HepG2 (cell line): ENCODE data around the gene CYB561. TPM values are rescaled to one million over a fixed set of nuclear protein-coding genes. Genes with fewer than 3 reads are reported as not detected.
A peak's percentile ranks its signal among the peaks of the same experiment; 100 is the strongest.

Experiments used
- ATAC-seq: fragments of 200-7000 bp; cut with Tn5 transposase; 3 replicates; pipeline ENCODE4 v1.9.1; 2020; ENCODE audit warnings: mild to moderate bottlenecking, moderate library complexity
- BruUV-seq: library from RNA; stranded (reverse); fragments of 400-500 nt; replicated peaks from 2 replicates; lab custom pipeline; 2021; lab: Mats Ljungman, UMichigan
- CTCF ChIA-PET: fragments of 300-600 bp; formaldehyde crosslinking; extraction: SDS; loops from one replicate; lab custom pipeline; 2021; ENCODE audit warnings: low total read pairs, inconsistent platforms, low intra/inter-chr PET ratio; lab: Yijun Ruan, JAX
- POLR2A ChIA-PET: fragments of 350-600 bp; sonication (Branson Sonifier 250); formaldehyde crosslinking; loops from one replicate; lab custom pipeline; 2020; ENCODE audit warnings: antibody characterized with exemption, inconsistent platforms; lab: Yijun Ruan, JAX
- DNase-seq: peaks from one replicate; pipeline ENCODE4 v3.0.0-alpha.2; 2015; ENCODE audit warnings: low spot score
- FAIRE-seq: peaks from 3 replicates; lab custom pipeline; 2011; peaks lifted over from hg19 to GRCh38; lab: Jason Lieb, UNC
- H2AFZ ChIP-seq: one replicate; pipeline ENCODE4 v1.6.1; 2011; ENCODE audit warnings: low read length, inconsistent platforms
- H3K27ac ChIP-seq: fragments of 300-600 bp; 3 replicates; pipeline ENCODE4 v1.8.0; 2011; ENCODE audit warnings: mixed run types, mild to moderate bottlenecking, mixed read lengths, low read length, inconsistent platforms; ENCODE audit not compliant: insufficient read depth; ENCODE audit errors: extremely low read length
- H3K27me3 ChIP-seq, 2 experiments: fragments of 200-600 bp in 1 of 2; 2 replicates in 1 of 2; 3 replicates in 1 of 2; pipeline versions ENCODE4 v1.6.0 to v1.8.0; 2011; ENCODE audit warnings: low read length in 2 of 2, mild to moderate bottlenecking in 2 of 2, moderate library complexity in 2 of 2, inconsistent platforms in 1 of 2; ENCODE audit not compliant: insufficient read depth in 2 of 2, control insufficient read depth in 1 of 2
- H3K36me3 ChIP-seq, 2 experiments: fragments of 200-600 bp in 1 of 2; replicated peaks in 1 of 2; 2 replicates in 1 of 2; 3 replicates in 1 of 2; pipeline versions ENCODE4 v1.5.1 to v1.8.0; 2011; ENCODE audit warnings: low read length in 2 of 2, inconsistent platforms in 1 of 2; ENCODE audit not compliant: insufficient read depth in 2 of 2, control insufficient read depth in 1 of 2
- H3K4me1 ChIP-seq: 2 replicates; pipeline ENCODE4 v1.5.1; 2012; ENCODE audit warnings: low read length, inconsistent platforms; ENCODE audit not compliant: insufficient read depth
- H3K4me2 ChIP-seq: 2 replicates; pipeline ENCODE4 v1.6.0; 2011; ENCODE audit warnings: low read depth, low read length, inconsistent platforms
- H3K4me3 ChIP-seq, 3 experiments: fragments of 200-600 bp in 1 of 3; sonication (generic), shearing (Covaris generic) in 1 of 3; replicated peaks in 1 of 3; 2 replicates each; pipeline ENCODE4 v1.5.1; 2011 to 2016; ENCODE audit warnings: low read length in 3 of 3, inconsistent platforms in 2 of 3, low read depth in 2 of 3, mild to moderate bottlenecking in 2 of 3, control low read depth in 1 of 3, mixed read lengths in 1 of 3; ENCODE audit not compliant: insufficient read depth in 1 of 3
- H3K79me2 ChIP-seq: one replicate; pipeline ENCODE4 v1.6.1; 2011; ENCODE audit warnings: low read length, inconsistent platforms; ENCODE audit not compliant: insufficient read depth
- H3K9ac ChIP-seq: 2 replicates; pipeline ENCODE4 v1.6.0; 2011; ENCODE audit warnings: mild to moderate bottlenecking, low read depth, low read length, inconsistent platforms; ENCODE audit not compliant: insufficient read depth
- H3K9me3 ChIP-seq: 2 replicates; pipeline ENCODE4 v1.5.1; 2012; ENCODE audit warnings: mild to moderate bottlenecking, low read length
- H4K20me1 ChIP-seq: 2 replicates; pipeline ENCODE4 v1.6.0; 2011; ENCODE audit warnings: inconsistent platforms, mild to moderate bottlenecking, low read length, moderate library complexity; ENCODE audit not compliant: insufficient read depth
- CTCF ChIP-seq: sonication (generic); formaldehyde crosslinking; IDR thresholded peaks from 2 replicates; pipeline ENCODE4 v1.5.0; 2020; ENCODE audit warnings: mild to moderate bottlenecking, missing genetic modification reagents, moderate library complexity
- FOXP1 ChIP-seq, 2 experiments: fragments of 450-650 bp in 1 of 2; IDR thresholded peaks; 2 replicates each; pipeline ENCODE4 v1.6.1; 2017 to 2018; ENCODE audit warnings: antibody characterized with exemption in 1 of 2
- KDM5B ChIP-seq: sonication (generic); formaldehyde crosslinking; IDR thresholded peaks from 2 replicates; pipeline ENCODE4 v1.4.0; 2020; ENCODE audit warnings: missing genetic modification reagents, mild to moderate bottlenecking, borderline replicate concordance
- MLLT10 ChIP-seq: sonication (generic); formaldehyde crosslinking; IDR thresholded peaks from 2 replicates; pipeline ENCODE4 v1.4.0; 2020; ENCODE audit warnings: missing genetic modification reagents
- POLR2G ChIP-seq: fragments of 200-400 bp; formaldehyde crosslinking; IDR thresholded peaks from 2 replicates; pipeline ENCODE4 v1.6.1; 2018; ENCODE audit warnings: mild to moderate bottlenecking, low read depth, low read length, moderate library complexity
- SPEN ChIP-seq: sonication (generic); formaldehyde crosslinking; IDR thresholded peaks from 2 replicates; pipeline ENCODE4 v1.5.1; 2020; ENCODE audit warnings: low read depth, mild to moderate bottlenecking, missing genetic modification reagents
- TCF12 ChIP-seq, 2 experiments: fragments of 450-650 bp in 1 of 2; sonication (generic) in 1 of 2; formaldehyde crosslinking in 1 of 2; IDR thresholded peaks; 2 replicates each; pipeline versions ENCODE4 v1.6.1 to v1.8.0; 2017 to 2022; ENCODE audit warnings: antibody characterized with exemption in 1 of 2, mild to moderate bottlenecking in 1 of 2, missing genetic modification reagents in 1 of 2, moderate library complexity in 1 of 2
- TCF7 ChIP-seq: sonication (generic); IDR thresholded peaks from 2 replicates; pipeline ENCODE4 v1.6.1; 2016; ENCODE audit warnings: antibody characterized with exemption, low read depth
- THRA ChIP-seq: sonication (generic); formaldehyde crosslinking; IDR thresholded peaks from 2 replicates; pipeline ENCODE4 v1.4.0; 2020; ENCODE audit warnings: missing genetic modification reagents, borderline replicate concordance
- WGBS: methylation state at CpG from one replicate; pipeline ENCODE4 v1.1.6; 2017; ENCODE audit warnings: low lambda C conversion rate; 5-methylcytosine and 5-hydroxymethylcytosine counted together
- in situ Hi-C: cut with HindIII; loops from 2 replicates; pipeline ENCODE4 v1.10.0; 2017; ENCODE audit warnings: low pct_unique_long_range_greater_than_20kb; ENCODE audit not compliant: extremely low pct_ligation_motif_present
- intact Hi-C: fragments of 100-400 bp; cut with micrococcal nuclease; formaldehyde crosslinking; loops from one replicate; pipeline ENCODE4 v1.10.0; 2022; ENCODE audit not compliant: unreplicated experiment
- polyA plus RNA-seq, 8 experiments: library from polyadenylated mRNA; depleted of rRNA in 3 of 8; stranded (reverse) in 7 of 8; unstranded in 1 of 8; fragments of >200 nt; fragmentation: Illumina TruSeq in 4 of 8; extraction: Trizol in 4 of 8; gene quantifications; 2 replicates each; pipeline versions ENCODE4 v1.2.1 to v1.2.3, GENCODE V29; 2011 to 2016; ENCODE audit warnings: low read depth in 4 of 8, missing spikeins in 1 of 8, mixed read lengths in 1 of 8; ENCODE audit not compliant: insufficient read depth in 1 of 8
- total RNA-seq, 5 experiments: library from RNA; depleted of rRNA; stranded (reverse); fragments of >200 nt; fragmentation: Illumina TruSeq; extraction: Trizol; gene quantifications; 2 replicates each; pipeline ENCODE4 v1.2.3, GENCODE V29; 2016; ENCODE audit warnings: low read depth in 1 of 5
- TF ChIP-seq, protein P1 (sequence below): sonication (generic); formaldehyde crosslinking; IDR thresholded peaks from 2 replicates; pipeline ENCODE4 v1.9.0; 2022; ENCODE audit warnings: low read depth, missing genetic modification reagents

The CYB561 gene
- total and polyA plus RNA-seq, 2 of the 13 experiments (the other 11 are each of a cell fraction or from before 2014, with no cell fraction given): 1.5 to 6.7 TPM

- Histone ChIP-seq H3K36me3 (no peaks in the 10 kb centered on the region), H3K9ac (no peak overlapping the region), H3K27ac (no peak overlapping the region), H3K4me1 (peaks cover 3% of the 10 kb centered on the region; the same call in 1 of the 2 replicates), H4K20me1 (no peaks in the 10 kb centered on the region), H3K4me2 (no peak overlapping the region), H2AFZ (no peak overlapping the region), H3K4me3 (no peak overlapping the region), H3K79me2 (no peaks in the 10 kb centered on the region)
- WGBS: 42% methylated on average over 12 of the region's 16 CpGs
- CTCF ChIA-PET: no interaction called here
- DNase-seq (no peak), FAIRE-seq (no peak)
- intact Hi-C loops: no loop called here
- TF ChIP-seq KDM5B (CRISPR knock-in tag) (0 out of 2 replicates have a peak, but pooled peaks have one; percentile 18), THRA (CRISPR knock-in tag) (no peak), TCF7 (no peak), POLR2G (no peak), MLLT10 (CRISPR knock-in tag) (no peak), TCF12 (IDR thresholded peaks at IDR 0.05) (no peak), TCF12 (CRISPR knock-in tag; IDR thresholded peaks at IDR 0.05) (no peak), FOXP1 (IDR thresholded peaks at IDR 0.05) (no peak), FOXP1 (CRISPR knock-in tag; IDR thresholded peaks at IDR 0.05) (no peak), SPEN (CRISPR knock-in tag) (0 out of 2 replicates have a peak, but pooled peaks have one; percentile 3), CTCF (CRISPR knock-in tag) (peak; percentile 20; the same call in 1 of the 2 replicates)
- TF ChIP-seq, protein P1, sequence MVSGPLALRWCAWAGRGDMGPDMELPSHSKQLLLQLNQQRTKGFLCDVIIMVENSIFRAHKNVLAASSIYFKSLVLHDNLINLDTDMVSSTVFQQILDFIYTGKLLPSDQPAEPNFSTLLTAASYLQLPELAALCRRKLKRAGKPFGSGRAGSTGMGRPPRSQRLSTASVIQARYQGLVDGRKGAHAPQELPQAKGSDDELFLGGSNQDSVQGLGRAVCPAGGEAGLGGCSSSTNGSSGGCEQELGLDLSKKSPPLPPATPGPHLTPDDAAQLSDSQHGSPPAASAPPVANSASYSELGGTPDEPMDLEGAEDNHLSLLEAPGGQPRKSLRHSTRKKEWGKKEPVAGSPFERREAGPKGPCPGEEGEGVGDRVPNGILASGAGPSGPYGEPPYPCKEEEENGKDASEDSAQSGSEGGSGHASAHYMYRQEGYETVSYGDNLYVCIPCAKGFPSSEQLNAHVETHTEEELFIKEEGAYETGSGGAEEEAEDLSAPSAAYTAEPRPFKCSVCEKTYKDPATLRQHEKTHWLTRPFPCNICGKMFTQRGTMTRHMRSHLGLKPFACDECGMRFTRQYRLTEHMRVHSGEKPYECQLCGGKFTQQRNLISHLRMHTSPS: peak; percentile 16; the same call in 1 of the 2 replicates
- TF ChIP-seq, all 625 proteins: peak for 4
- BruUV-seq: no TSS peak
- Histone ChIP-seq H3K9me3 (no peaks in the 10 kb centered on the region), H3K27me3 (peaks cover 21 to 78% of the 10 kb centered on the region in 2 experiments)
- in situ Hi-C loops: no loop called here
- POLR2A ChIA-PET: interaction anchor here (0.6 kb wide), 1 partner anchor 22 kb away, joined by 3 read pairs; no protein-coding TSS in a partner anchor
- ATAC-seq: no peak
These were observed 37.8 kb upstream of the CYB561 start for GRCh38 chr17:63483655-63484575.
